ENCODE results near the gene UQCRQ. TPM values are rescaled to one million over a fixed set of nuclear protein-coding genes. Genes with fewer than 3 reads are reported as not detected.

Gene UQCRQ
- total and polyA plus RNA-seq, 3 experiments from 2014 or later: 595 to 663 (median 615) TPM

DNA sequence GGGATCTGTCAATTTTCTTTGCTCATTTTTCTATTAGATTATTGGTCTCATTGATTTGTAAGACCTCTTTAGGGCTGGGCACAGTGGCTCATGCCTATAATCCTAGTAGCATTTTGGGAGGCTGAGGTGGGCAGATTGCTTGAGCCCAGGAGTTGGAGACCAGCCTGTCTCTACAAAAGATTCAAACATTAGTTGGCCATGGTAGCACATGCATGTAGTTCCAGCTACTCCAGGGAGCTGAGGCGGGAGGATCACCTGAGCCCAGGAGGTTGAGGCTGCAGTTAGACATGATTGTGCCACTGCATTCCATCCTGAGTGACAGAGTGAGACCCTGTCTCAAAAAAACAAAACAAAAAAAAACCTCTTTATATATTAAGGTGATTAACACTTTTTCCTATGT, 29.6 kb upstream of the UQCRQ start:
- H3K4me3 Mint-ChIP-seq: no peak overlapping the region
- Histone ChIP-seq H3K27me3 (ENCODE audit: insufficient read depth, low read length, poor library complexity, severe bottlenecking) (no peaks in the 10 kb centered on the region), H3K9me3 (ENCODE audit: low read length) (no peaks in the 10 kb centered on the region), H3K4me1 (ENCODE audit: insufficient read depth, low read length) (no peaks in the 10 kb centered on the region), H3K27ac (ENCODE audit: low read depth, low read length) (no peak overlapping the region), H3K4me3 (ENCODE audit: low read length) (no peak overlapping the region), H3K36me3 (ENCODE audit: insufficient read depth, low read length) (no peaks in the 10 kb centered on the region)
- ChIA-PET CTCF (interaction anchor here (1.5 kb wide), 1 partner anchor 9 kb away, joined by 4 read pairs; no protein-coding TSS in a partner anchor), POLR2A (no interaction called here)
- H3K4me1 Mint-ChIP-seq: no peaks in the 10 kb centered on the region
- no peak for DNase-seq
- no peaks in the 10 kb centered on the region for H3K9me3 Mint-ChIP-seq
- H3K36me3 Mint-ChIP-seq: no peaks in the 10 kb centered on the region
- H3K27ac Mint-ChIP-seq: no peak overlapping the region
- no peaks in the 10 kb centered on the region for H3K27me3 Mint-ChIP-seq

DNA sequence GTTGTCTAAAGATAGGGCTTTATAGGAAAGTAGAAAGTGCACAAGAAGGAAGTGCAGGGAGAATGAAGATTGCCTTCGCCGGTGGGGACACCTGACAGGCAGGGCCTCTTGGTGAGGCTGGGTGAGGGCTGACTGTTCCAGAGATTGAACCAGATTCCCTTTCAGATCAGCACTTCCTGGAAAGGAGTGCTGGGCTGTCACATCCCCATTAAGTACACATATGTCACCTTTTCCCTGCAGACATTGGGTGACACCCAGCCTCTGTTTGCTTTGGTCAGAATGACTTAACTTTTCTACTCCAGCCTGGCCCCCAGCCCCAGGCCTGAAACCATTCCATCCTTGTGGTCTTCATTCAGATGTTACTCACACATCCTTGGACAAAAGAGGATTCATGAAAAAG, 28.6 kb upstream of the UQCRQ start:
- Mint-ChIP-seq H3K4me1 (no peaks in the 10 kb centered on the region), H3K27me3 (no peaks in the 10 kb centered on the region), H3K9me3 (no peaks in the 10 kb centered on the region), H3K4me3 (no peak overlapping the region), H3K27ac (peak overlapping the region in 1 of 8 donors; percentile 87), H3K36me3 (no peaks in the 10 kb centered on the region)
- Histone ChIP-seq H3K4me1 (ENCODE audit: insufficient read depth, low read length) (no peaks in the 10 kb centered on the region), H3K27me3 (ENCODE audit: insufficient read depth, low read length, poor library complexity, severe bottlenecking) (no peaks in the 10 kb centered on the region), H3K9me3 (ENCODE audit: low read length) (no peaks in the 10 kb centered on the region), H3K36me3 (ENCODE audit: insufficient read depth, low read length) (no peaks in the 10 kb centered on the region), H3K27ac (ENCODE audit: low read depth, low read length) (no peak overlapping the region), H3K4me3 (ENCODE audit: low read length) (no peak overlapping the region)
- no peak for DNase-seq
- POLR2A ChIA-PET: no interaction called here
- CTCF ChIA-PET: interaction anchor here (1.5 kb wide), 1 partner anchor 10 kb away, joined by 4 read pairs; no protein-coding TSS in a partner anchor

DNA sequence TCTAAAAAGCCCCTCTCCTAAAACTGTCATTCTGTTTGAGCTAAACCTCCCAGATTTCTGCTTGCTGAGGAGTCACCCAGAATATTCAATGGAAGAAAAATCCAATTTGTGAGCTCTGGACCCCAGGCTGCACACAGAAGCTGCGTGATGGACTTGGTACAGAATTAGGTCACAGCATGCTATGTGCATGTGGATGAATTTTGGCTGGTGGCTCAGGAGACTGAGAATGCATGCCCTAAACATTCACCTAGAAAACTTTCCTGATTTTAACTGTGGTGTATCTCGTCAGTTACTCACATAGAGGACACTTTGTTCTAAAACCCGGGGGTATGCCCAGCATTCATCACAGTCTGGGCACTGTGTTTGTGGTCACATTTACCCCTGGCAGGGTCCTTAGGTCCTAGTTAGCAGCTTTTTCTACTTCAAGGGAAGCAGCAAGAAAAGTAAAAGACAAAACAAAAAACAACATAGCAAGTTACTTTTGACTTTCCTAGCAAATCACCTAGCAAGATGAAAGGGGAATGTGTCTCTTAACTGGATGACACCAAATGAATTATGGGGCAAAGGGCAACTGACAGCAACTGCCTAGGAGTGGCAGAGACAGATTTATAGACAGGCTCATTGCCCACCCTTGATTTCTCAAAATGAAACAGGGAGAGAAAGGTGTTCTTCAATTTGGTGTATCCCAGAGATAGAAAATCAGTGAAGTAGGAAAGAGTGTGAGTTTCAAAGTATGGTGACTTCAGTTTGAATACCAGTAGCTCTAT, 27.7 kb upstream of the UQCRQ start:
- POLR2A ChIA-PET: no interaction called here
- no peaks in the 10 kb centered on the region for H3K4me1 ChIP-seq (ENCODE audit: insufficient read depth, low read length)
- no peak overlapping the region for H3K4me3 ChIP-seq (ENCODE audit: low read length)
- DNase-seq: no peak
- Mint-ChIP-seq H3K9me3 (no peaks in the 10 kb centered on the region), H3K4me3 (peak overlapping the region in 1 of 7 donors; percentile 67), H3K27me3 (no peaks in the 10 kb centered on the region), H3K4me1 (no peaks in the 10 kb centered on the region), H3K36me3 (no peaks in the 10 kb centered on the region), H3K27ac (peak overlapping the region in 2 of 8 donors; percentile 29 to 58)
- CTCF ChIA-PET: interaction anchor here (1.2 to 1.5 kb wide), 2 partner anchors 9 to 11 kb away, joined by 4 to 5 read pairs; no protein-coding TSS in a partner anchor
- H3K27me3 ChIP-seq (ENCODE audit: insufficient read depth, low read length, poor library complexity, severe bottlenecking): no peaks in the 10 kb centered on the region
- no peaks in the 10 kb centered on the region for H3K9me3 ChIP-seq (ENCODE audit: low read length)
- no peak overlapping the region for H3K27ac ChIP-seq (ENCODE audit: low read depth, low read length)
- H3K36me3 ChIP-seq (ENCODE audit: insufficient read depth, low read length): no peaks in the 10 kb centered on the region

DNA sequence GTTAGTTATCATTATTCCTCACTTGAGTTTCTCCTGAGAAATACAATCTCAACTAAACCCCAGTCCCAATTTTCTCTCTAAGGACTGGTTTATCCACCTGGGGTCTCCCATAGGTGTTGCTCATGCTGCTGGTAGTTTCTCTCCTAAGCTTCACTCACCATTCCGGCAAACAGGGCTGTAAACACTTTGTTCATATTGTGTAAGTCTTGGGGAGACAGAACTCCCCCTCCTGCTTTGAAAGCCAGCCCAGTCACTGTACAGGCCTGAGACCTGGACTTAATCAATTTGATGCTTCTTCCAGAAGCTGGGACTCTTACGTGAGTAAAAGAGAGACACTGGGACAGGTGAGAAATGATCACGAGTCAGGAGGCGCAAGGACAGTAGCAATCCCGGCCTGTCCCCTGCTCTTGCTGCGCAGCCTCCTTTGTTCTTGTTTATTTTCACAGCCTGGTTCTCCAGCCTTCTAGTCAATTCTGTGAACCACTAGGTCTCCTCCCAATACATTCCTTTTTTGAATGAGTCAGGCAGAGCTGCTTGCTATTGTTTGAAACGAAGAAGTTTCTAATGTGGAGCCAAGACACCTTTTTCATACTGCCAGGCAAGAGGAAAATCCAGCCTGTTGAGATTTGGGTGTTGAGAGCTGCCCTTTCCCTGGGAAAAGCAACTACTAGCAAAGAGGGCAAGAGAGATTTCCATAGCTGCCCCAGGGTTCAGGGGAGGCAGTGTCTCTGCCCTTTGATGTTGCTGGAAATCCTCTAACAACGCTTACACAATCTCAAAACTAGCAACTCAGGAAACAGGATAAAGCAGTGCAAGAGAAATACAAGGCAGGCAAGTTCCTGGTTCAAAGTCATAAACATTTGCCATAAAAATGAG, 26.8 kb upstream of the UQCRQ start:
- CTCF ChIA-PET: interaction anchor here (1.2 to 2.1 kb wide), 2 partner anchors 10 to 20 kb away, joined by 4 to 5 read pairs; no protein-coding TSS in a partner anchor
- Mint-ChIP-seq H3K36me3 (no peaks in the 10 kb centered on the region), H3K4me3 (no peak overlapping the region), H3K9me3 (no peaks in the 10 kb centered on the region), H3K4me1 (no peaks in the 10 kb centered on the region), H3K27me3 (no peaks in the 10 kb centered on the region), H3K27ac (peak overlapping the region in 1 of 8 donors; percentile 58)
- DNase-seq: no peak
- POLR2A ChIA-PET: no interaction called here
- no peaks in the 10 kb centered on the region for H3K4me1 ChIP-seq (ENCODE audit: insufficient read depth, low read length)
- H3K27ac ChIP-seq (ENCODE audit: low read depth, low read length): no peak overlapping the region
- no peaks in the 10 kb centered on the region for H3K36me3 ChIP-seq (ENCODE audit: insufficient read depth, low read length)
- H3K4me3 ChIP-seq (ENCODE audit: low read length): no peak overlapping the region
- H3K9me3 ChIP-seq (ENCODE audit: low read length): no peaks in the 10 kb centered on the region
- no peaks in the 10 kb centered on the region for H3K27me3 ChIP-seq (ENCODE audit: insufficient read depth, low read length, poor library complexity, severe bottlenecking)

DNA sequence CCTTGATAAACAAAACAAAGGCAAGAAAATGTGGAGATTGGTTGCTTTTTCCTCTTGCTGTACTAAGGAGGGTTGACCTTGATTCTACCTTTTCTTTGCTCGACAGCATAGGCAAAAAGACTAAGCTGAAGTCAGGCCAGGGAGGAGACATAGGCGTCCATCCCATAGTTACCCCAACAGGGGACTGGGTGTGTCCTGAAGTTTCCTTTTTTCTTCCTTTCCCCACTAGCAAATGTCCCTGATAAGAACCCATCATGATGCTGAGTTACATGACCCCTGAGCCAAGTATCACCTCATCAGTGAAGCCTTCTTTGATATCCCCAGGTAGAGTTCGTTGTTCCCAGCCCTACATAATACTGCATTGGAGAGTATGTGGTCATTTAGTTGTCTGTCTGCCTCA, 26.1 kb upstream of the UQCRQ start:
- H3K27me3 ChIP-seq (ENCODE audit: insufficient read depth, low read length, poor library complexity, severe bottlenecking): no peaks in the 10 kb centered on the region
- H3K4me3 ChIP-seq (ENCODE audit: low read length): no peak overlapping the region
- Mint-ChIP-seq H3K4me1 (no peaks in the 10 kb centered on the region), H3K36me3 (no peaks in the 10 kb centered on the region), H3K27me3 (no peaks in the 10 kb centered on the region), H3K27ac (no peak overlapping the region), H3K4me3 (no peak overlapping the region), H3K9me3 (no peaks in the 10 kb centered on the region)
- no peaks in the 10 kb centered on the region for H3K9me3 ChIP-seq (ENCODE audit: low read length)
- CTCF ChIA-PET: interaction anchor here (2.1 kb wide), 1 partner anchor 20 kb away, joined by 4 read pairs; no protein-coding TSS in a partner anchor
- no peaks in the 10 kb centered on the region for H3K36me3 ChIP-seq (ENCODE audit: insufficient read depth, low read length)
- POLR2A ChIA-PET: no interaction called here
- DNase-seq: no peak
- no peak overlapping the region for H3K27ac ChIP-seq (ENCODE audit: low read depth, low read length)
- no peaks in the 10 kb centered on the region for H3K4me1 ChIP-seq (ENCODE audit: insufficient read depth, low read length)

DNA sequence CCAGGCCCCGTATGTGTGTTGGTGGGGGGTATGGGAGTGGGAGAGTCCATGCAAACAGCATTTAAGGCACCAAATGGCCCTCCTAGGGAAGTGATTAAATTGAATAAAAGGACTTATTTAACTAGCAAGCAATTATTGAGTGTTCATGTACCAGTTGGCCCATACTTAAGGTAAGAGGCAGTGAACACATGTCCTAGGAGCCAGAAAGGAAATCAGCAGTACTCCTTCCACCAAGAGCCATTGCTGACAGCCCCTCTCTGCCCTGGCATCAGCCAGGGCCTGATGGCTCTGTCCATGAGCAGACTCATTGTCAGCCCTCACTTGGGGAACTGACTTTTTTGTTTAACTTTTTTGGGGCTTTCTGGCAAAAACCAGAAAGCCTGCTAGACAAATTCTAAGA, 25.5 kb upstream of the UQCRQ start:
- DNase-seq: no peak
- CTCF ChIA-PET: interaction anchor here (2.1 kb wide), 1 partner anchor 21 kb away, joined by 4 read pairs; no protein-coding TSS in a partner anchor
- H3K27me3 Mint-ChIP-seq: no peaks in the 10 kb centered on the region
- no peaks in the 10 kb centered on the region for H3K36me3 ChIP-seq (ENCODE audit: insufficient read depth, low read length)
- POLR2A ChIA-PET: no interaction called here
- no peak overlapping the region for H3K27ac ChIP-seq (ENCODE audit: low read depth, low read length)
- no peak overlapping the region for H3K4me3 ChIP-seq (ENCODE audit: low read length)
- no peaks in the 10 kb centered on the region for H3K4me1 Mint-ChIP-seq
- H3K9me3 ChIP-seq (ENCODE audit: low read length): no peaks in the 10 kb centered on the region
- no peak overlapping the region for H3K4me3 Mint-ChIP-seq
- H3K4me1 ChIP-seq (ENCODE audit: insufficient read depth, low read length): no peaks in the 10 kb centered on the region
- no peaks in the 10 kb centered on the region for H3K27me3 ChIP-seq (ENCODE audit: insufficient read depth, low read length, poor library complexity, severe bottlenecking)
- H3K9me3 Mint-ChIP-seq: no peaks in the 10 kb centered on the region
- H3K27ac Mint-ChIP-seq: no peak overlapping the region
- H3K36me3 Mint-ChIP-seq: no peaks in the 10 kb centered on the region

DNA sequence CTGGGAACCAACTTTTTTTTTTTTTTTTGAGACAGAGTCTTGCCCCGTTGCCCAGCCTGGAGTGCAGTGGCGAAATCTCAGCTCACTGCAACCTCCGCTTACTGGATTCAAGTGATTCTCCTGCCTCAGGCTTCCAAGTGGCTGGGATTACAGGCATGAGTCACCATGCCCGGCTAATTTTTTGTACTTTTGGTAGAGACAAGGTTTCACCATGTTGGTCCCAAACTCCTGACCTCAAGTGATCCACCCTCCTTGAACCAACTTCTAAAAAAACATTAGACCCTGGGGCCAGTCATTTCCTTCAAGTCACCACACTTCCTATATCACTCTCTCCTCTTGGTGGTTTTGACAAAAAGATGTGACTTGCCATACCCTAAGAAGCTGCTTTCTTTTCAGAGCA, 25.1 kb upstream of the UQCRQ start:
- H3K27me3 ChIP-seq (ENCODE audit: insufficient read depth, low read length, poor library complexity, severe bottlenecking): no peaks in the 10 kb centered on the region
- DNase-seq: no peak
- Mint-ChIP-seq H3K4me3 (no peak overlapping the region), H3K27me3 (no peaks in the 10 kb centered on the region), H3K36me3 (no peaks in the 10 kb centered on the region), H3K27ac (no peak overlapping the region), H3K4me1 (no peaks in the 10 kb centered on the region), H3K9me3 (no peaks in the 10 kb centered on the region)
- H3K9me3 ChIP-seq (ENCODE audit: low read length): no peaks in the 10 kb centered on the region
- no peaks in the 10 kb centered on the region for H3K4me1 ChIP-seq (ENCODE audit: insufficient read depth, low read length)
- H3K36me3 ChIP-seq (ENCODE audit: insufficient read depth, low read length): no peaks in the 10 kb centered on the region
- CTCF ChIA-PET: interaction anchor here (2.1 kb wide), 1 partner anchor 21 kb away, joined by 4 read pairs; no protein-coding TSS in a partner anchor
- H3K4me3 ChIP-seq (ENCODE audit: low read length): no peak overlapping the region
- POLR2A ChIA-PET: no interaction called here
- no peak overlapping the region for H3K27ac ChIP-seq (ENCODE audit: low read depth, low read length)

DNA sequence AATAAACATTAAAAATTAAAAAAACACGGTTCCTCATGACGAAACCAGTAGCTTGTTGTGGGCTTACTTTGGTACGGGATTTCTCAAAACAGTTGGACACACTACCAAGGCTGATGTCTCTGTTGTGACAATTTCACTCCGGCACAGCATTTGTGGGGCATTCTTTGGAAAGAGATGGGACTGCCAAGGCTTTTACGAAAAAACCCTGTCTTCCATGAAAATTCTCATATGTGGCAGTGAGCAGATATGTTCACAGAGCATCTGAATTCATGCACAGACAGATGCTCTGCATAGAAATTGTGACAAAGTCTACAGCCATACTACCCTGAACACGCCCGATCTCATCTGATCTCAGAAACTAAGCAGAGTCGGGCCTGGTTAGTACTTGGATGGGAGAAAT, 18.2 kb upstream of the UQCRQ start:
- ChIA-PET POLR2A (no interaction called here), CTCF (no interaction called here)
- Mint-ChIP-seq H3K9me3 (no peaks in the 10 kb centered on the region), H3K27ac (no peak overlapping the region), H3K27me3 (peaks cover 2 to 3% of the 10 kb centered on the region in 2 donors), H3K4me3 (no peak overlapping the region), H3K36me3 (no peaks in the 10 kb centered on the region), H3K4me1 (no peaks in the 10 kb centered on the region)
- H3K4me1 ChIP-seq (ENCODE audit: insufficient read depth, low read length): no peaks in the 10 kb centered on the region
- H3K27ac ChIP-seq (ENCODE audit: low read depth, low read length): no peak overlapping the region
- no peak for DNase-seq
- no peaks in the 10 kb centered on the region for H3K9me3 ChIP-seq (ENCODE audit: low read length)
- H3K4me3 ChIP-seq (ENCODE audit: low read length): no peak overlapping the region
- no peaks in the 10 kb centered on the region for H3K36me3 ChIP-seq (ENCODE audit: insufficient read depth, low read length)
- H3K27me3 ChIP-seq (ENCODE audit: insufficient read depth, low read length, poor library complexity, severe bottlenecking): no peaks in the 10 kb centered on the region

Measured in CD8-positive, alpha-beta memory T cell (primary cell).